ENCODE measurements around the gene LAMB1. TPM values are rescaled to one million over a fixed set of nuclear protein-coding genes. Genes with fewer than 3 reads are reported as not detected.

LAMB1 gene
- total and polyA plus RNA-seq, 12 donors, result 33.3 to 145 (median 59.3) TPM

DNA sequence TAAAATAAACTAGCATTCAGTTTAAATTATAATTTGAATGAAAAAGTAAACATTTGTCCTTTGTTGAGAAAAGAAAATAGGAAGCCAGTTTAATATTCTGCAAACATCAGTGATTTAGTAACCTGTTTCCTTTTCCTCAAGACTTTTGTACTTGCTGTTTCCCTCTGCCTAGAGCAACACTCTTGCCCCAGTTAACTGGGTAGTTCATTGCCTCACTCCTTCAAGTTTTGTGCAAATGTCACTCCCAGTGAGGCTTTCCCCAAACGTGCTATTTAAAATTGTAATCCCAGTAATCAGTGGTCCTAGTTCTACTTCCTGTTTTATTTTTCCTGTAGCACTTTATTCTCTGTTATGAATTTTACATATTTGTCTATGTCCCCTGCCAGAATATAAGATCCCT, 88.1 kb downstream of the LAMB1 start:
- Histone ChIP-seq H3K36me3 (peaks cover 0 to 95% (median 50%) of the 10 kb centered on the region in 9 donors), H3K4me1 (peaks cover 0 to 23% (median 3%) of the 10 kb centered on the region in 9 donors), H3K27me3 (no peaks in the 10 kb centered on the region), H3K27ac (no peak overlapping the region), H3K9me3 (no peaks in the 10 kb centered on the region), H3K4me3 (no peak overlapping the region)
- intact Hi-C loops (cut with DNase I), result loop anchor here in 1 of 10 donors (5.0 to 10.0 kb wide), 2 partner anchors 230 to 582 kb away; no protein-coding TSS in a partner anchor
- TF ChIP-seq, protein P1, sequence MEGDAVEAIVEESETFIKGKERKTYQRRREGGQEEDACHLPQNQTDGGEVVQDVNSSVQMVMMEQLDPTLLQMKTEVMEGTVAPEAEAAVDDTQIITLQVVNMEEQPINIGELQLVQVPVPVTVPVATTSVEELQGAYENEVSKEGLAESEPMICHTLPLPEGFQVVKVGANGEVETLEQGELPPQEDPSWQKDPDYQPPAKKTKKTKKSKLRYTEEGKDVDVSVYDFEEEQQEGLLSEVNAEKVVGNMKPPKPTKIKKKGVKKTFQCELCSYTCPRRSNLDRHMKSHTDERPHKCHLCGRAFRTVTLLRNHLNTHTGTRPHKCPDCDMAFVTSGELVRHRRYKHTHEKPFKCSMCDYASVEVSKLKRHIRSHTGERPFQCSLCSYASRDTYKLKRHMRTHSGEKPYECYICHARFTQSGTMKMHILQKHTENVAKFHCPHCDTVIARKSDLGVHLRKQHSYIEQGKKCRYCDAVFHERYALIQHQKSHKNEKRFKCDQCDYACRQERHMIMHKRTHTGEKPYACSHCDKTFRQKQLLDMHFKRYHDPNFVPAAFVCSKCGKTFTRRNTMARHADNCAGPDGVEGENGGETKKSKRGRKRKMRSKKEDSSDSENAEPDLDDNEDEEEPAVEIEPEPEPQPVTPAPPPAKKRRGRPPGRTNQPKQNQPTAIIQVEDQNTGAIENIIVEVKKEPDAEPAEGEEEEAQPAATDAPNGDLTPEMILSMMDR (IDR thresholded peaks at IDR 0.05), result no peak
- DNase-seq (no peak), ATAC-seq (peak in 1 of 8 donors; percentile 48)
- 32 to 36% methylated on average over 1 of the region's 1 CpG for WGBS, 2 donors

DNA sequence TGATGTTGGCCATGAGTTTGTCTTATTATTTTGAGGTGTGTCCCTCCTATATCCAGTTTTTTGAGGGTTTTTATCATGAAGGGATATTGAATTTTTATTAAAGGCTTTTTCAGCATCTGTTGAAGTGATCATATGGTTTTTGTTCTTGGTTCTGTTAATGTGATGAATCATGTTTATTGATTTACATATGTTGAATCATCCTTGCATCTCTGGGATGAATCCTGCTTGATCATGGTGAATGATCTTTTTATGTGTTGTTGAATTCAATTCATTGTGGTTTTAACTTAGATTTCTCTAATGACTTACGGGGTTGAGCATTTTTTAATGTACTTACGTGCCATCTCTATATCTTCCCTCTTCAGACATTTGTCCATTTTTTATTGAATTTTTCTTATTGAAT, 89.1 kb downstream of the LAMB1 start:
- H3K36me3 ChIP-seq, result peaks cover 0 to 95% (median 51%) of the 10 kb centered on the region in 9 donors
- H3K27me3 ChIP-seq, result no peaks in the 10 kb centered on the region
- TF ChIP-seq, protein P1 (IDR thresholded peaks at IDR 0.05), result no peak
- H3K9me3 ChIP-seq, result no peaks in the 10 kb centered on the region
- 97% methylated on average over 2 of the region's 2 CpGs for WGBS, 2 donors
- peaks cover 0 to 23% (median 3%) of the 10 kb centered on the region in 9 donors for H3K4me1 ChIP-seq
- DNase-seq, result no peak
- H3K27ac ChIP-seq, result no peak overlapping the region
- intact Hi-C loops (cut with DNase I), result loop anchor here in 1 of 10 donors (5.0 to 10.0 kb wide), 2 partner anchors 231 to 583 kb away; no protein-coding TSS in a partner anchor
- no peak for ATAC-seq
- no peak overlapping the region for H3K4me3 ChIP-seq

DNA sequence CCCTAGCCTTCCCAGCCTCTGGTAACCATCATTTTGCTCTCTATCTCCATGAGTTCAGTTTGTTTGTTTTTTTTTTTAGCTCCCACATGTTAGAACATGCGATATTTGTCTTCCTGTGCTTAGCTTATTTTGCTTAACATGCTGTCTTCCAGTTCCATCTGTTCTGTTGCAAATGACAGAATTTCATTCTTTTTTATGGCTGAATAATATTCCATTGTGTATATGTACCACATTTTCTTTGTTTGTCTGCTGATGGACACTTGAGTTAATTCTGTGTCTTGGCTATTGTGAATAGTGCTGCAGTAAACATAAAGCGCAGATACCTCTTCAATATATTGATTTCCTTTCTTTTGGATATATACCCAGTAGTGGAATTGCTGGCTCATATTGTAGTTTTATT, 91.0 kb downstream of the LAMB1 start:
- DNase-seq, result no peak
- intact Hi-C loops (cut with DNase I), result loop anchor here in 1 of 10 donors (5.0 to 10.0 kb wide), 2 partner anchors 233 to 585 kb away; no protein-coding TSS in a partner anchor
- no peak for ATAC-seq
- no peak overlapping the region for H3K4me3 ChIP-seq
- TF ChIP-seq, protein P1 (IDR thresholded peaks at IDR 0.05), result no peak
- no peak overlapping the region for H3K27ac ChIP-seq
- no peaks in the 10 kb centered on the region for H3K9me3 ChIP-seq
- H3K4me1 ChIP-seq, result peaks cover 0 to 36% (median 12%) of the 10 kb centered on the region in 9 donors
- peaks cover 0 to 95% (median 44%) of the 10 kb centered on the region in 9 donors for H3K36me3 ChIP-seq
- 74 to 99% methylated on average over 2 of the region's 2 CpGs for WGBS, 2 donors
- H3K27me3 ChIP-seq, result no peaks in the 10 kb centered on the region

DNA sequence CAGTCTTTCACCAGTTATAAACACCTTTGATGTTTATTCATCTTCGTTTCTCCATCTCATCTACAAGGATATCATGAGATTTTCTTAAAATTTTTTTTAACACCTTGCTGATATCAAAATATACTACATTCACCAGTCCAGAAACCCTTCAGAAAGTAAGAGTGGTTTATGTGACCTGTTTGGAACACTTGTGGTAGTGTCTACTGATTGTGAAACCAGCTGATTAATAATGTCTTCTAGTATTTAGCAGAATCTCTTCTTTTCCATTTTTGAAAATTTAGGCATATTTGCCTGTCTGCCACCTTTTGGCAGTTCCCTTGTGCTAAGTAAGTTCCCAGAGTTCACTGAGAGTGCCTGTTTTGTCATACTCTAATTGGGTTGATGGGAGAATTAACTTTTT, 93.5 kb downstream of the LAMB1 start:
- intact Hi-C loops (cut with DNase I), result no loop called here
- Histone ChIP-seq H3K4me3 (no peak overlapping the region), H3K4me1 (peaks cover 0 to 31% (median 12%) of the 10 kb centered on the region in 9 donors), H3K9me3 (no peaks in the 10 kb centered on the region), H3K27me3 (no peaks in the 10 kb centered on the region), H3K36me3 (peaks cover 0 to 95% (median 49%) of the 10 kb centered on the region in 9 donors), H3K27ac (no peak overlapping the region)
- ATAC-seq (no peak), DNase-seq (no peak)
- 93 to 94% methylated on average over 1 of the region's 1 CpG for WGBS, 2 donors
- TF ChIP-seq, protein P1 (IDR thresholded peaks at IDR 0.05), result no peak
